Subcutaneous adipose tissue (tissue), 4 donors: ENCODE results near the gene ARRDC4. TPM values are rescaled to one million over a fixed set of nuclear protein-coding genes. Genes with fewer than 3 reads are reported as not detected.

ENCODE experiments used
- CTCF ChIP-seq: fragments of 450-650 bp; IDR thresholded peaks from one replicate; pipeline ENCODE4 v1.5.1; 2016; ENCODE audit warnings: low read depth, mild to moderate bottlenecking, control low read depth, antibody characterized with exemption, moderate library complexity
- total RNA-seq, 4 donors: library from RNA; depleted of rRNA; stranded (reverse); fragments of >200 nt; gene quantifications; one replicate each; pipeline ENCODE4 v1.1.0, GENCODE V29; 2016

Gene ARRDC4
- total RNA-seq, 4 donors from 2014 or later: 13.4 to 28.7 (median 16.8) TPM

GRCh38 chr15:97978401-97979139 is 18.1 kb downstream of the ARRDC4 start:
- no peak for TF ChIP-seq CTCF

- TF ChIP-seq CTCF: no peak
Measured at GRCh38 chr15:97979140-97979520, 18.6 kb downstream of the ARRDC4 start.

GRCh38 chr15:97981058-97981457 is 20.6 kb downstream of the ARRDC4 start:
- TF ChIP-seq CTCF: no peak

GRCh38 chr15:97981758-97982157 is 21.3 kb downstream of the ARRDC4 start:
- no peak for TF ChIP-seq CTCF

GRCh38 chr15:97984157-97984556 is 23.7 kb downstream of the ARRDC4 start:
- TF ChIP-seq CTCF: no peak

- no peak for TF ChIP-seq CTCF
Measured at GRCh38 chr15:97986781-97987180, 26.3 kb downstream of the ARRDC4 start.

DNA sequence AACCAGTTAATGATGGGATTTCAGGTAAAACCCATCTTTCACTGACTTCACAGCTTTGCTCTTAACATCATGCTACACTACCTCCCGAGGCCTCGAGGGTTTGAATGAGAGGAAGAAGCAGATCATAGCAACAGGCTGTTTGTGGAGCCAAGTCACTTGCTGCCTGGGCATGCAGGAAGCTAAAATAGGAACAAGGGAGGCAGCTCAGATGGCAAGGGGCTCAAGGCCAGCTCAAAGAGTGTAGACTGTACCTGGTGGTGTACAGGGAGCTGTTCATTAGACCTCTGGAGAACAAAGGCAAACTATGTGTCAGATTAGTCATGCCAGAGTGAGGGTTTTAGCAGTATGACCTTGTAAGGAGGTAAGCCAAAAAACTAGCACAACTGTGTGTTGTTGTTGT is 28.8 kb downstream of the ARRDC4 start:
- TF ChIP-seq CTCF: no peak
